HG03439 (cell line): ENCODE measurements around the gene TNS2.
"Not testable (repeated sequence)": the region's sequence is repeated elsewhere in the genome, so short reads cannot be mapped to it uniquely, and the experiment has no call there.

ENCODE experiments used
- ATAC-seq: cut with Tn5 transposase; IDR thresholded peaks from one replicate; pipeline ENCODE4 v1.9.1; 2021; ENCODE audit warnings: mild to moderate bottlenecking, moderate library complexity; ENCODE audit not compliant: unreplicated experiment

The TNS2 gene

GRCh38 chr12:53107122-53107521 lies 57.3 kb downstream of the TNS2 start:
- no peak for ATAC-seq

GRCh38 chr12:53112431-53112830 lies 62.6 kb downstream of the TNS2 start:
- not testable (repeated sequence) for ATAC-seq

GRCh38 chr12:53113136-53113705 lies 63.4 kb downstream of the TNS2 start:
- no peak for ATAC-seq

- ATAC-seq = no peak
Observed at GRCh38 chr12:53113951-53114350, 64.1 kb downstream of the TNS2 start.
